T-helper 2 cell treated with Interferon-gamma antibody and Interleukin-4, amounts not matched to agents 100 ng/mL and 5 ng/mL, for 36 hours (primary cell): ENCODE measurements around the gene SBF1. TPM values are rescaled to one million over a fixed set of nuclear protein-coding genes. Genes with fewer than 3 reads are reported as not detected.

Experiments used
- intact Hi-C: fragments of 100-400 bp; cut with micrococcal nuclease; formaldehyde crosslinking; loops from one replicate; pipeline ENCODE4 v1.15.1; 2023
- total RNA-seq: library from RNA; stranded (reverse); gene quantifications from 2 replicates; pipeline ENCODE4 v1.2.3, GENCODE V29; 2022

Gene SBF1
- total RNA-seq, 1 donor from 2014 or later: 152 TPM

DNA sequence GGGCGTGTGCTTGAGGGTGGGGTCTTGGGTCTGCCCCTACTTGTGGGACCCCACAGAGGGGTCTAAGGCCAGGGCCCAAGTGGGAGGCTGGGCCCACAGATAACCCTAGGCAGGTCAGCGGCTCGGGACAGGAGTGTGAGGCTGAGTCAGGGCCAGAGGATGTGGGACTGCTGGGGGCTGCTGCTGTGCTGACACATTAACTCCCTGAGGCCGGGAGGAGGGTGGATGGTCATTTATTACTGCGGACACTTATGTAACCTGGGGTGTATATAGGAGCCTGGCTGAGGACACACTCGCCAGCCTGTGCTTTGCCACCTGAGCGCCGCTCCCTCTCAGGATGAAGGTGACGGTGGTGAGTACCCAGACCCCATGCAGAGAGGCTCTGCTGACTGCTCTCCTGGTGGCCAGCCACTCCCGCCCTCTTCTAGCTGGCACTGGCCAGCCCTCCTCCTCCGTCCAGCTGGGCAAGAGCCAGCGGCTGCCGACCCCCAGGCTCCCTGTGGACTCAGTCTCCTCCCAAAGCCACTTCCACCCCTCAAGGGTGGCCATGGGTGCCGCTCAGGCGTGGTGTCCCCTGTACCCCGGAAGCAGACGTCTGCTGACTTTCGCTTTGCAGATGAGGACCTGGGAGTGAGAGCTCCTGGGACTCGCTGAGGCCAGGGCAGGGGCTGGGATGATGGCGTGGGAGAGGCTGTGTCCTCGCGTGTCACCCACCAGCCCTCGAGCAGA is 11.9 kb upstream of the SBF1 start, which contains the start of gene MIOX:
Gene MIOX (plus strand): TSS at position 299 of the 729 bp plus-strand sequence. CDS start 39 bp downstream, at position 338.
- intact Hi-C loops: no loop called here

DNA sequence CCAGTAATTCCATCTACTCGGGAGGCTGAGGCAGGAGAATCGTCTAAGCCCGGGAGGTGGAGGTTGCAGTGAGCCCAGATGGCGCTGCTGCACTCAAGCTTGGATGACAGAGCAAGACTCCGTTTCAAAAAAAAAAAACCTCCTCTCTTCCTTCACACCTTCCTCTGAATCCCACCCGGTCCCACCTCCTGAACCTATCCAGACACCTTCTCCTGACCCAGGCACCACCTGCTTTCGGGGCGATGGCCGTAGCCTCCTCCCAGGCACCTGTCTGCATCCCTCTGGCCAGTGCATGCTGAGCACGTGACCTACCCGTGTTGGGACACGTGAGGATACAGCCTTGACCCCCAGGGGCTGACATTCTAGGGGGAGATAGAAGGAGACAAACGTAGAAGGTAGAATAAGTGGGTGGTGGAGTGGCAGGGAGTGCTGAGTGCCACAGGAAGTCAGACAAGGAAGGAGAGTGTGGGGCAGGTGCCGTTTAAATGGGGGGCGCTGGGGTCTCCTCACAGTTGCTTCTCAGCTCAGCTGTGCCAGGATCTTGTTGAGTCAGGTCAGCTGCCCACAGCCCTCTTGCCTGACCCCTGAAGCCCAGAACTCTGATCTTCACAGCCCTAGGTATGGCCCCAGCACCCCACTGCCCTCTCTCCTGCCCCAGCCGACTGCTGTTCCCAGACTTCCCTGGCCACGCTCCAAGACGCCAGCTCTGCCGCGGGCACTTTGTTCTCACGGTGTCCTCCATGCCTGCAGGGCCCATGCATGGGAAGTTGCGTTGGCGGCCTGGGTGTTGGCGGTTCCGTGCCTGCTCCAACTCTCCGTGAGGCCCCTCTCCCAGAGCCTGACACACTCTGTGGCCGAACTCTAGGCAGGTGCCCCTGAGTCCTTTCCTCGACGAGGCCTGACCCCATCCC is 10.6 kb upstream of the SBF1 start:
- intact Hi-C loops: no loop called here

DNA sequence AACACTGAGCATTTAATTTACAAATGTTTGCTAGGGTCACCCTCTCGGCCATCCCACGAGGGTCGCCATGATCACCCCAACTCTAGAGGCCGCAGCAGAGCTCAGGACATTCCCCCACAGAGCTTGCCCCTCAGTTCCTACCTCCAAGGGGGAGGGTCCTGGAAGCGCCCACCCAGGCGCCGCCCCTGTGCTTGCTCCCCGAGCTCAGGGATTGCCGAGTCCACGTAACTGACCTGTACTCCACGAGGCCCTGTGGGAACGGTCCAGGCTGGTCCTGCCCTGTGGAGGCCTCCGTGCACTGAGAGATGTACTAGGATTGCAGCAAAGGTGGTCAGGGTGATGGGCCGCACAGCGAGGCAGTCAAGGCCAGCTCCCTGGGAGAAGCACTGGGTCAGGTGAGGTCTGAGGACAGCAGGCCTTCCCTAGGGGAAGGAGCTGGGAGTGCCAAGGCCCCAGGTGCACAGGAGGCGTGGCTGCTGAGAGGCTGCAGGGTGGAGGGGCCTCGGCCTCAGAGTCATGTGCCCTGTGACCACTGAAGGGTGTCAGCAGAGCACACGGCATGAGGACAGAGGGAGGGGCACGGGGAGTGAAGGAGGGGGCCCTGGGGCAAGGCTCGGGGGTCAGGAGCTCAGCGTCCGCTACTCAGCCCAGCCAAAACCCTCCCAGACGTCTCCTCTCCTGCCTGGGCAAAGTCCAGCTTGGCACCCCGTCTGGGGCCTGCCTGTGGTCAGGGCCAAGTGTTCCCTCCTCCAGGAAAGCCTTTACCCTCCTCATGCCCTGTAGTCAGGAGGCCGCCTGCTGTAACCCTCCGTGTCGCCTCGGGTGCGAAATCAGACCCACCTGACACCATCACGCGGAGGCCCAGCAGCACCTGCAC is 9.4 kb upstream of the SBF1 start:
- intact Hi-C loops: no loop called here

DNA sequence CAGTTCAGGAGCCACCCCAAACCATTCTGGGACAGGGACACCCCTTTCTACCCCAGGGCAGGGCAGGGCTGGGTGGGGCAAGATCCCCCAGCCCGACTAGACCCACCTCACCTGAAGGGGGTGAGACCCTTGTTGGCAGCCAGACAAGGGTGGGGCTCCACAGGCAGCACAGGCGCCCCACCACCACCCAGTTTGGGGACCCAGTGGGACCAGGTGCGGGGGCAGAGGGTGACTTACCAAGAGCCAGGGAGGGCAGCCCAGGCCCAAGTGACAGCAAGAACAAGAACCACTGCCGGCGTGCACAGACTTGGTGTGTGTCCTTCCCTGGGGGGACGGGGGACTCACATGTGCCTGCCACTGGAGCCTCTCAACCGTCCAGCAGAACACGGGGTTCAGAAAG is 8.7 kb upstream of the SBF1 start:
- intact Hi-C loops: no loop called here

DNA sequence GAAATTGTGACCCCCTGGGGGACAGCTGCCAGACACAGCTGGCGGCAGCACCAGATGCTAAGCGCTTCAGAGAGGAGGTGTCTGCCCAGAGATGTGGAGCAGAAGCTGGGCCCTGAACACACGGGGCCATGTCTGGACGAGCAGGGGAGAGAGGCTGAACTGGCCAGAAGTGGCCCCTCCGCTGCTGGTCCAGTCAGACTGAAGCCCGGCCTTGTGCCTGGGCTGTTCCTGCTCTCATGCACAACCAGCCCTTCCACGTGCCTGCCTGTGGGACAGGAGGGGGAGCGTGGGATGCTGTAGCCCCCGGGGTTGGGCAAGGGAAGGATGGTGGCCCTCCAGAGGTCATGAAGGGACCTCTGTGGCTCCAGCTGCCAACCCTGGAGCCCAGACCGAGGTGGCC is 8.3 kb upstream of the SBF1 start:
- intact Hi-C loops: no loop called here

DNA sequence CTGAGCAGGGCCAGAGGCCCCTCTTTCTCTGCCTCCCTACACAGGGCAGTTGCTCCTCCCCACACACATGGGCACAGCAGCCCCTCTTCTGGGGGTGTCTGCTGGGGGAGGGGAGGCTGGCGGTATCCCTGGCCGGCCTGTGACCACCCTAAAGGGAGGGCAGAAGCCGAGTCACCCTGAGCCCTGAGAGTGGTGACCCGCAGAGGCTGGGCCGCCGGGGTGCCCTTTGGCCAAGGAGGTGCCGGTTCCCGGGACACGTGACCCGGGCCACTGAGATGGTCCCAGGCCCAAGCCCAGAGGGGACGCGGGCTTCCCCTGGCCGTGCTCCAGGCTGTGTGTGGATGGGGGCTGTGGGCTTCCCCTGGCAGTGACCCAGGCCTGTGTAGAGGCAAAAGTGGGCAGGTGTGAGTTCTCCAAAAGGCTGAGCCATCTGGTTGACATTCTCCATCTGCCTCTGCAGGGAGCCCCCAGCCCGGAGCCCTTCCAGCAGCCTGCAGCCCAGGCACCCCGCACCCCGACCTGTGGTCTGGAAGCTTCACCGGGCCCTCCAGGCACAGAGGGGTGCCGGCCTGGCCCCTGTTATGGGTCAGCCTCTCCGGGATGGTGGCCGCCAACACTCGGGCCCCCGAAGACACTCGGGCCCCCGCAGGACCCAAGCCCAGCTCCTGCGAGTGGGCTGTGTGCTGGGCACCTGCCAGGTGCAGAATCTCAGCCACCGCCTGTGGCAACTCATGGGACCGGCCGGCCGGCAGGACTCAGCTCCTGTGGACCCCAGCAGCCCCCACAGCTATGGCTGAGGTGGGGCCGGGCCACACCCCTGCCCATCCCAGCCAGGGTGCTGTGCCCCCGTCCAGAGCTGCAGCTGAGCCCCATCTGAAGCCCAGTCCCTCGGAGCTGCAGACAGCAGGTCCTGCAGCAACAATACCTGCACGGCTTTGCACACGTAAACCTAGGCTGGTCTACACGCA is 7.6 kb upstream of the SBF1 start:
- intact Hi-C loops: no loop called here

DNA sequence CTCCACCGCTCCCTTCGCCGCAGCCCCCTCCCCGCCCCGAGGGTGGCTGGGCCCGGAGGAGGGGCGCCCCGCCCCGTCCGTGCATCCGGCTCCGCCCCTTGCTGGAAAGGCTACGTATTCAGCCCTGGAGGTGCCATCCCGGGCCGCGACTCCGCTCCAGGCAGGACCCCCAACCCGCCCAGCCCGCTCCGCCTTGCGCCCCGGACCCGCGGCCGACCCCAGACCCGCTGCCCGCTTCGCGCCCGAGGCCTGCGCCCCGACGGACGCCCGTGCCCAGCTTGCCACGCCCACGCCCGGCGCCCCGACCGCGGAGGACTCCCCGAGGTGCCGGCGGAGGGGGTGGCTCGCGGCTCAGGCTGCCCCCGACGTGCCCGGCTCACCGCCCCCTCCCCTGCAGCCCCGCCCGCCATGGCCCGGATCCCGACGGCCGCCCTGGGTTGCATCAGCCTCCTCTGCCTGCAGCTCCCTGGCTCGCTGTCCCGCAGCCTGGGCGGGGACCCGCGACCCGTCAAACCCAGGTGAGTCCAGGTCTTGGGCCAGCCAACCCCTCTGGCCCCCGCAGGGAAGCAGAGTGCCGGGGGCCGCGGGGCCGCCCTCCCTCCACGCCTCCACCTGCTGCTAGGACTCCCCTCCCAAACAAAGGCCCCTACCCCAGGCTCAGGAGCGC is 6.7 kb upstream of the SBF1 start, which contains the start of gene ADM2:
Gene ADM2 (plus strand): TSS at position 104 of the 667 bp plus-strand sequence. CDS start 305 bp downstream, at position 409.
- intact Hi-C loops: no loop called here

DNA sequence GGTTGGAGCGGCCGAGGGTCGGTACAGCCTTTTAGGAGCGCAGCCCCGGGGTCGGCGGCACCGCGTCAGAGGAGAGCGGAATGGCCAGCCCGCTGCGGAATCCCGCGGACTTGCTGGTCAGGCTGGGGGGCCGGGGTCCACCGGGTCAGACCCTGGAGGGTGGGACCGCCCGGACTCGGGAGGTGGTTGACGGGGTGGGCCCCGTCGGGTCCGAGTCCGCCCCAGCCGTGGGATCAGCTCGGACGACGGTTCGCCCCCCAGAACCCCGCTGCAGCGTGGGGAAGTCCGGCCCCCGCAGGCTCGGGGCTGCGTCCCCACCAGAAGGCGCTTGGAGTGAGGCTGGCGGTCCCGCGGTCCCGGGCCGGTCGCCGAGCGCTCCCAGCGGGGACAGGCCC is 6.2 kb upstream of the SBF1 start:
- intact Hi-C loops: no loop called here

DNA sequence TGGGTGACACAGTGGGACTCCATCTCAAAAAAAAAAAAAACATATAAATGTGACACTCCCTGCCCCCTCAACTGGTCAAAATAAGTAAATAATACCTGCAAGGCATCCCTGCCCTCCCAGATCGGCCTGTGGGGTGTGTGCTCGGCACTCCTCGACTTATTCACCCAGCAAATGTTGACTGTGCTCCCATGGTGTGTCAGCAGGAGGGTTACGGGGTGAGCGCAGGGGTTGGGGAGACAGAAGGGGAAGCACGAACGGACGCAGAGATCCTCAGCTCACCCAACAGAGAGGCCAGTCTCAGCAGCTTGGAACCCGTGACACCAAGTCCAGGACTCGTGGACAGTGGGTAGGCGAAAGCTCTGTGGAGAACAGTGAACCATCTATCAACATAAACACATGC is 4.9 kb upstream of the SBF1 start:
- intact Hi-C loops: no loop called here

DNA sequence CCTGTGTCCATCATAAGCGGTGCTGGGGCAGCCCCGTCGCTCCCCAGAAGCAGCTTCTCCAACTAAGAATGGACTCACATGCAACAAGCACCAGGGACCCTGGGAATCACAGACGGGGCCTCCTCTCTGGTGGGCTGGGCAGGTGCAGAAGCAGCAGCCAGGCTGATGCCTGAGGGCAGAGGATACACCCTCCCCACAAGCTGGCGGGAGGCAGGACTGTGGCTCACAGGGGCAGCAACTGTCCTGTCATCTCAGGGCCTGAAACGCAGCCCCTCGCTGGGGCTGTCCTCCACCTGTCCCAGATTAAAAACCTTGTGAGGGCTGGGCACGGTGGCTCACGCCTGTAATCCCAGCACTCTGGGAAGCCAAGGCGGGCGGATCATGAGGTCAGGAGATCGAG is 3.1 kb upstream of the SBF1 start:
- intact Hi-C loops: no loop called here

DNA sequence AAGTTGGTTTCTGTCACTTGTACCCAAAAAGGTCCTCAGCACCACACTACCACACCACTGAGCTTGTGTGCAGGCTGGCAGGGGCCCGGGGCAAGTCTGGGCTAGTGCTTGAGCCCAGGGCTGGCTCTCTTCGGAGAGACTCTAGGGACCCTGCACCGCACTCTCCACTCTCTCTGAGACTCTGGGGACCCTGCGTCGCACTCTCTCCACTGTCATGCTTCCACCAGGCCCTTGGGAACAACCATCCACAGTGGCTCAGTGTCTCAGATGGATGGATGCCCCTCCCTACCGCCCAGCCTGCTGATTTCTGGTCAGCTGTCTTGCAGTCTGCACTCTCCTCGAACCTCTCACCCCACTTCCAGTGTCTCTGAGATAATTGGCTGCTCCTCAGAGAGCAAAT is 2.0 kb upstream of the SBF1 start:
- intact Hi-C loops: no loop called here

DNA sequence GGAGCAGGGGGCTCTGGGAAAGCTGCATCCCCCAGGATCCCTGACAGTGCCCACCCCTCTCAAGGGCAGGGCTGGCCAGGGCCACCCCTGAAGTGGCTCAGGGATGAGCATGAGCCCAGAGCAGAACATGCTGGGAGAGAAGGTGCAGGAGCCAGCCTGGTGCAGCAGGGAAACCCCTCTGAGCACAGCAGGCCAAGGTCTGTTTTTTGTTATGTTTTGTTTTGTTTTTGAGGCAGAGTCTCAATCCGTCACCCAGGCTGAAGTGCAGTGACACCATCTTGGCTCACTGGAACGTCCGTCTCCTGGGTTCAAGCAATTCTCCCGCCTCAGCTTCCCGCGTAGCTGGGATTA is 792 bp upstream of the SBF1 start:
- intact Hi-C loops: loop anchor here (2.0 kb wide), 1 partner anchor 33 kb away; the partner anchor contains the start of gene NCAPH2

DNA sequence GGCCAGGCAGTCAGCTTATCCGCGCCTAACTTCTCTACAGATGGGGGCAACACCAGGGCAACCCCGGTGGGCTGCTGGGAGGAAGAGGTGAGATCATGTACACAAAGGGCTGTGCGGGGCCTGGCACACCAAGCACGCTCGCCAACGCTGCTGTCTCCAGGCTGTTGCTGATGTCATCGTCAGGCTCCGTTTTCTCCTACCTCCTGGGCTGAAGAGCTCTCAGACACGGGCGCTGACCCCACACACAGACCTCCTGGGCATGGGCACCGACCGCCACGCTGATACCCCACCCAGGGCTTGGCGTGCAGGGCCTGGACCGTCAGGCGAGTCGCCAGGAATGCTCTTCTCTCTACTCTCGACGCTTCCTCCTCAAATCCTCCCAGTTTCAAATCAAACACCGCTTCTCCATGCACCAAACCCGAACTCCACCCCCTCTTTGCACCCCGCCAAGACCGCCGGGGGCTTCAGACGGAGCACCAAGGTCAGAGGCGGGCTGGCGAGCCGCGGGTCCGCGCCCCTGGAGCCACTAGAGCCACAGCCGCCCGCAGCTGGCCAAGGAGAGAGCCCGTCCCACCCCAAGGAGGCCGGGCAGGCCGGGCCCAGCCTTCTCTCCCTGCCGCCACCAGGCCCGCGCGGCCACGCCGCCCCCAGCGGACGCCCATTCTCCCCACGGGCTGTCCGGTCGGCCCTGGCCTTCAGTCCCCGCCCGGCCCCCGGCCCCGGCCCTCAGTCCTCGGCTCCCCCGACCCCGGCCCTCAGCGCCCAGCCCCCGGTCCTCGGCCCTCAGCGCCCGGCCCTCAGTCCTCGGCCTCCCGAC is 772 bp downstream of the SBF1 start:
- intact Hi-C loops: loop anchor here (2.0 to 5.0 kb wide), 2 partner anchors 35 to 132 kb away; partner anchors contain the start of genes NCAPH2 and PPP6R2

DNA sequence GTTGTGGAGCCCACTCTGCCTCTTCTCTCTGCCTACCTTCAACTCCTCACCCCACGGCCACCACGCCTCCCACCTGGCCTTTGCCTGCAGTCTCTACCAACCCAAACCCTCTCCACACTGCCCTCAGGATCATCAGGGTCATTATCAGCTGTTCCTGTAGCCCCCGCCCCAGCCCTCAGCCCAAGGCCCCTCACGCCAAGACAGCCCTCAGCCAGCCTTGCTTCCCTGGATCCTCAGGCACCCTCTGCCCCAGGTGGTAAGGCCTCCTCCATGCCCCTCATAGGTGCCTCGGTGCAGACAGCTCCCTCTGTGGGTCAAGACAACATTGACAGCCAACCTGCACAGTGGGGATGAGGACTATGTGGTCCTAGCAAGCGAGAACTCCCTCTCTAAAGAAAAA is 1.7 kb downstream of the SBF1 start:
- intact Hi-C loops: loop anchor here (5.0 kb wide), 1 partner anchor 131 kb away; the partner anchor contains the start of gene PPP6R2

DNA sequence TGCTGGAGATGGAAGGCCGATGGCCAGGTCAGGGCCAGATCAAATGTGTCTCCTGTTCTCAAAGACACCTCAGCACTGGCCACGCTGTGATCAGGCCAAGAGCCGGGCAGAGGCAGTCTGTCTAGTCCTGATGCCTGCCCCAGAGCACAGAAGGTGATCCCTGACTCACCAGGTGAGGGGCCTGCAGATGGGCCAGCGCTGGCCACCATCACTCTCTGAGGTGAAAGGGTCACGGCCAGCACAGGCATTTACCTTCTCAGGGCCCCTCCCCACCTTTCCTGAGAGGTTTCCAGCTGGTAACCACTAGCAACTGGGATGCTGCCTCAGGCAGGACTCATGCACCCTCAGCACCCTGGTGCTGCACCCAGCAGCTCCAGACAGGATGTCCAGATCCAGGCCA is 2.9 kb downstream of the SBF1 start:
- intact Hi-C loops: loop anchor here (2.0 to 5.0 kb wide), 2 partner anchors 130 to 149 kb away; partner anchors contain the start of gene PPP6R2

DNA sequence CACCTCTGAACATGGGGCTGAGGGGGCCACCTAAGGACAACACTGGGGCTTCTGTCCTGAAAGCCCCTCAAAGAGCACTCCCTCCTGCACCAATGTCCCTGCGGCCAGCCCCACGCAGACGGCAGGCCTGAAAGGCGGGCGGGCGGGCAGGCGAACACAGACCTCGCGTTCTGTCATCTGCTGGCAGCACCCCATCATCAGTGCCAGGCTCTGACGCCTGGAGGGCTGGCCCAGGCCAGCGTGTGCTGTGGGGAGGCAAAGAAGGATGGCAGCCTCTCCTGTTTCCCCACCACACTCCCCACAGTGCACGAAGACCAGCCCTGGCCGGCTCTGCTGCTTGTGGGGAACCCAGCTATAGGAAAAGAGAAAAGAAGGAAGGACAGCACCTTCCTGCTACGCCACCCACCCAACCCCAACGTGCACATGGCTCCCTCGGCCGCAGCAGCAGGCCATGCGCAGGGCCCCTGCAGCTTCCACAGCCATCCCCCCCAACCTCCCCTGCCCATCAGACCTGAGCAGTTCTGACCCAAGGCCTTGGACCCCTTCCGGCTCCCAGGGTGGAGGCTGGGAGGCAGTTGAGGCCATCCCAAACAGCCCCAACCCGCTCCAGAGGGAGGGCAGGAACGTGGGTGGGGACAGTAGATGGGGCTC is 3.5 kb downstream of the SBF1 start:
- intact Hi-C loops: loop anchor here (2.0 to 5.0 kb wide), 2 partner anchors 129 to 149 kb away; partner anchors contain the start of gene PPP6R2

DNA sequence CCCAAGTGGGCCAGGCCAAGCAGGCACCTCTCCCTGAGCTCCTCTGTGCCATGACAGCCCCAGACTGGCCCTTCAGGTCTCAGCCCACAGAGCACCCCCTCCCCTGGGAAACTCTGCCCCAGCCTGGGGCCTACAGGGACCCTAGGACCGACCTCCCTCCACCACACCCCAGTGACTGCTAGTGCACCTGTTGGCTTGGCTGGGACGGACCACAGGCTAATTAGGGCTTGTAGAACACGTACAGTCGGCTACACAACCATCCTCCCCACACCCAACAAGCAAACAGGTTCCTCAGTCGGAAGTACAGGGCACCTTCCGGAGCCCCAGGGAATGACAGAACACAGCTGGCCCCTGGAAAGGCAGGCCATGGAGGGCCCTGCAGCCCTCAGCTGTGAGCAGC is 4.3 kb downstream of the SBF1 start:
- intact Hi-C loops: loop anchor here (2.0 to 5.0 kb wide), 2 partner anchors 128 to 150 kb away; partner anchors contain the start of gene PPP6R2
